Measurements from ENCODE around the gene BCS1L. TPM values are rescaled to one million over a fixed set of nuclear protein-coding genes. Genes with fewer than 3 reads are reported as not detected.

Gene BCS1L
- total RNA-seq, 6 experiments from 2014 or later = 32.9 to 43.5 (median 35.8) TPM

DNA sequence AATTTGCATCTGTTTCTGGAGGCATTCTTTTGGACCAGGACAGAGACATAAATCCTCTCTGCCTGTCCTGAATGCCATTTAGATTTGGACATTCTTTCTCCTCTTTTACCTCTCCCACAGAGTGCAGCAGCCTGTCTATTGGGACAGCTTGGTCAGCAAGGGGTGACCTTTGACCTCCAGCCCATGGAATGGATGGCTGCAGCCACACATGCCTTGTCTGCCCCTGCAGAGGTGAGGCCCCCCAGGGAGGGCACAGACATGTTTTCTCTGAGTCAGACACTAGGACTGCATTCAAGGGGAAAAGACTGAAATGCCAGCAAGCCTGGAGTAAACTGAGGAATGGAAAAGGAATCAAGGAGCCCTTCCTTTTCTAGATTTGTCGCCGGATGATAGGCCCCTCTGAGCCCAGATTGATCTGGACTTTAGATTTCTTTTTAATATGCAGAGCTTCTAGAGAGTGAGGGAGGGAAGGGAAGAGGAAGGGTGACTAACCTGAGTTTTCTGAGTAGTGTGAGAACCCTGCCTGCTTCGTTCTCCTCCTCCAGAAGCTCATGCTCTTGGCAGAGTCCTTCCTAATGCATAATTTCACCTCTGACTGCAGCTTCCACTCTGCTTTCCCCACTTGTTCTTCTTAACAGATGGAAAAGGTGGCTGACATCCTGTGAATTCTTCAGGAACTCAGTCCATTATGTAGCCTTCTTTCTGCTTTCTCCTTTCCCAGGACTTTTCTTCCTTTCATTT lies 35.1 kb downstream of the BCS1L start:
- TF ChIP-seq, protein P1, sequence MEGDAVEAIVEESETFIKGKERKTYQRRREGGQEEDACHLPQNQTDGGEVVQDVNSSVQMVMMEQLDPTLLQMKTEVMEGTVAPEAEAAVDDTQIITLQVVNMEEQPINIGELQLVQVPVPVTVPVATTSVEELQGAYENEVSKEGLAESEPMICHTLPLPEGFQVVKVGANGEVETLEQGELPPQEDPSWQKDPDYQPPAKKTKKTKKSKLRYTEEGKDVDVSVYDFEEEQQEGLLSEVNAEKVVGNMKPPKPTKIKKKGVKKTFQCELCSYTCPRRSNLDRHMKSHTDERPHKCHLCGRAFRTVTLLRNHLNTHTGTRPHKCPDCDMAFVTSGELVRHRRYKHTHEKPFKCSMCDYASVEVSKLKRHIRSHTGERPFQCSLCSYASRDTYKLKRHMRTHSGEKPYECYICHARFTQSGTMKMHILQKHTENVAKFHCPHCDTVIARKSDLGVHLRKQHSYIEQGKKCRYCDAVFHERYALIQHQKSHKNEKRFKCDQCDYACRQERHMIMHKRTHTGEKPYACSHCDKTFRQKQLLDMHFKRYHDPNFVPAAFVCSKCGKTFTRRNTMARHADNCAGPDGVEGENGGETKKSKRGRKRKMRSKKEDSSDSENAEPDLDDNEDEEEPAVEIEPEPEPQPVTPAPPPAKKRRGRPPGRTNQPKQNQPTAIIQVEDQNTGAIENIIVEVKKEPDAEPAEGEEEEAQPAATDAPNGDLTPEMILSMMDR (IDR thresholded peaks at IDR 0.05) = no peak
- H3K36me3 Mint-ChIP-seq (ENCODE audit: low read depth) = peaks cover 15% of the 10 kb centered on the region
- DNase-seq = peak; percentile 12
- H3K27ac Mint-ChIP-seq = 0 out of 2 replicates have a peak overlapping the region, but pooled peaks have one; percentile 6
- no peak overlapping the region for H3K4me3 Mint-ChIP-seq
- no peaks in the 10 kb centered on the region for H3K27me3 Mint-ChIP-seq (ENCODE audit: insufficient read depth)
- H3K9me3 Mint-ChIP-seq = no peaks in the 10 kb centered on the region
- H3K4me1 Mint-ChIP-seq (ENCODE audit: low read depth) = peaks cover 33% of the 10 kb centered on the region

DNA sequence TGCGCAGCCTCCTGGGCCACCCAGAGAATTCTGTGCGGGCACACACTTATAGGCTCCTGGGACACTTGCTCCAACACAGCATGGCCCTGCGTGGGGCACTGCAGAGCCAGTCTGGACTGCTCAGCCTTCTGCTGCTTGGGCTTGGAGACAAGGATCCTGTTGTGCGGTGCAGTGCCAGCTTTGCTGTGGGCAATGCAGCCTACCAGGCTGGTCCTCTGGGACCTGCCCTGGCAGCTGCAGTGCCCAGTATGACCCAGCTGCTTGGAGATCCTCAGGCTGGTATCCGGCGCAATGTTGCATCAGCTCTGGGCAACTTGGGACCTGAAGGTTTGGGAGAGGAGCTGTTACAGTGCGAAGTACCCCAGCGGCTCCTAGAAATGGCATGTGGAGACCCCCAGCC lies 39.4 kb downstream of the BCS1L start:
- DNase-seq = no peak
- TF ChIP-seq, protein P1 (IDR thresholded peaks at IDR 0.05) = no peak
- Mint-ChIP-seq H3K27me3 (ENCODE audit: insufficient read depth) (no peaks in the 10 kb centered on the region), H3K36me3 (ENCODE audit: low read depth) (peaks cover 12% of the 10 kb centered on the region), H3K9me3 (no peaks in the 10 kb centered on the region), H3K27ac (no peak overlapping the region), H3K4me1 (ENCODE audit: low read depth) (peaks cover 11% of the 10 kb centered on the region; the same call in 1 of the 2 replicates), H3K4me3 (no peak overlapping the region)

DNA sequence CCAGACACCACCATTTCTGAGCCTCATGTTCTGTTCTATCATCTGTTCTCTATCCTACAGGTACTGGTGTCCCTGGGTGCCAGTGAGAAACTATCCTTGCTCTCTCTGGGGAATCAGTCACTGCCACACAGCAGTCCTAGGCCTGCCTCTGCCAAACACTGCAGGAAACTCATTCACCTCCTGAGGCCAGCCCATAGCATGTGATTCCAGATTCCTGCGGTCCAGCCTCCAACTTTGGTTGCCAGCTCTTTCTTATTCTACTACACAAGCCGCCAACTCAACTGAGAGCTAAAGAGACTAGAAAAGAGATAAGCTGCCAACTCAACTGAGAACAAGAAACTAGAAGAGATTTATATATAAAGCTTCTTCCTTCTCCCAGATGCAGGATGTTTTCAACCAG lies 42.3 kb downstream of the BCS1L start:
- H3K4me3 Mint-ChIP-seq = no peak overlapping the region
- H3K9me3 Mint-ChIP-seq = no peaks in the 10 kb centered on the region
- H3K27ac Mint-ChIP-seq = no peak overlapping the region
- TF ChIP-seq, protein P1 (IDR thresholded peaks at IDR 0.05) = no peak
- H3K36me3 Mint-ChIP-seq (ENCODE audit: low read depth) = peaks cover 10% of the 10 kb centered on the region; the same call in 1 of the 2 replicates
- DNase-seq = no peak
- peaks cover 7% of the 10 kb centered on the region for H3K4me1 Mint-ChIP-seq (ENCODE audit: low read depth)
- no peaks in the 10 kb centered on the region for H3K27me3 Mint-ChIP-seq (ENCODE audit: insufficient read depth)

DNA sequence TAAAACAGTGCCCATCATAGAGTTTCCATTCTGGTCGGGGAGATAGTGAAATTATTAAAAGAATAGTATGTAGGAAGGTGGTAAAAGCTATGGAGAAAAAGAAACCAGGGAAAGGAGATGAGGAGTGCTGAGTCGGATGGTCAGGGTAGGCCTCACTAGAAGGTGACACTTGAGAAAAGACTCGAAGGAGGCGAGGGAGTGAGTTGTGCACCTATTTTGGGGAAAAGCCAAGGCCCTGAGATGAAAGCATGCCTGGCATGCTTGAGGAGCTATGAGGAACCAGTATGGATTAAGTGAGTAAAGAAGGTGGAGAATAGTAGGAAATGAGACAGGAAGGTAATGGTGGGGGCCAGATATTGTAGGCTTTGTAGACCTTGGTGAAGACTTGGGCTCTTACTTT lies 43.9 kb downstream of the BCS1L start:
- TF ChIP-seq, protein P1 (IDR thresholded peaks at IDR 0.05) = no peak
- no peak overlapping the region for H3K27ac Mint-ChIP-seq
- no peak for DNase-seq
- H3K36me3 Mint-ChIP-seq (ENCODE audit: low read depth) = peaks cover 10% of the 10 kb centered on the region; the same call in 1 of the 2 replicates
- peaks cover 7% of the 10 kb centered on the region for H3K4me1 Mint-ChIP-seq (ENCODE audit: low read depth)
- H3K9me3 Mint-ChIP-seq = no peaks in the 10 kb centered on the region
- no peaks in the 10 kb centered on the region for H3K27me3 Mint-ChIP-seq (ENCODE audit: insufficient read depth)
- H3K4me3 Mint-ChIP-seq = no peak overlapping the region

DNA sequence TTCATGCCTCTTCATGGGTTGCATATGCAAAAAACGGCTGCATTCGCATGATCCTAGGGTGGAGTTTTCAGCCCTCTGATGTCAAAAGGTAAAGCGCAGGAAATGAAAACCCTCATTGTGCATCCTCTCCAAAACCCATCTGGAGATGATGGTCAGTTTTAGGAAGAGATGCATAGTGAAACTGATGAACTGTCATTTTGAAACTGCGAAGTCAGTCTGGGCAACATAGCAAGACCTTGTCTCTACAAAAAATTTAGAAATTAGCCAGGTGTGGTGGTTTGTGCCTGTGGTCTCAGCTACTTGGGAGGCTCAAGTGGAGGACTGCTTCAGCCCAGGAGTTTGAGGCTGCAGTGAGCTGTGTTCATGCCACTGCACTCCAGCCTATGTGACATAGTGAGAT lies 48.6 kb downstream of the BCS1L start:
- Mint-ChIP-seq H3K4me1 (ENCODE audit: low read depth) (peaks cover 16% of the 10 kb centered on the region), H3K4me3 (no peak overlapping the region), H3K36me3 (ENCODE audit: low read depth) (no peaks in the 10 kb centered on the region), H3K27ac (no peak overlapping the region), H3K27me3 (ENCODE audit: insufficient read depth) (no peaks in the 10 kb centered on the region), H3K9me3 (no peaks in the 10 kb centered on the region)
- TF ChIP-seq, protein P1 (IDR thresholded peaks at IDR 0.05) = no peak
- no peak for DNase-seq

All from HFFc6 (cell line).